Stimulated activated effector memory CD8-positive, alpha-beta T cell treated with anti-CD3 and anti-CD28 coated beads, Interleukin-12 subunit alpha, Interleukin-12 subunit beta, amount 100 ng/mL, for 72 hours (primary cell): ENCODE data around the gene DCAF5.

Experiments used
- ATAC-seq: fragments of 150-1000 bp; cut with Tn5 transposase; 2 replicates; pipeline ENCODE4 v1.10.0; 2021
- DNase-seq, 2 donors: peaks; one replicate each; pipeline ENCODE4 v3.0.0; 2021 to 2022; ENCODE audit warnings: low spot score in 2 of 2
- H3K27ac Mint-ChIP-seq: one replicate; pipeline ENCODE4 v1.8.0; 2022; ENCODE audit warnings: mild to moderate bottlenecking, mixed read lengths
- H3K36me3 Mint-ChIP-seq: one replicate; pipeline ENCODE4 v1.8.0; 2022; ENCODE audit warnings: mild to moderate bottlenecking, mixed read lengths
- H3K4me1 Mint-ChIP-seq: one replicate; pipeline ENCODE4 v1.8.0; 2022; ENCODE audit warnings: mixed read lengths
- H3K4me3 Mint-ChIP-seq: one replicate; pipeline ENCODE4 v1.8.0; 2022; ENCODE audit warnings: mild to moderate bottlenecking, mixed read lengths
- H3K9me3 Mint-ChIP-seq: one replicate; pipeline ENCODE4 v1.8.0; 2022; ENCODE audit warnings: mixed read lengths

The DCAF5 gene

GRCh38 chr14:69050240-69051184, 102.4 kb downstream of the DCAF5 start:
- H3K27ac Mint-ChIP-seq, result no peak overlapping the region
- no peaks in the 10 kb centered on the region for H3K9me3 Mint-ChIP-seq
- H3K4me3 Mint-ChIP-seq, result no peak overlapping the region
- ATAC-seq (no peak), DNase-seq (no peak)
- H3K4me1 Mint-ChIP-seq, result peaks cover 15% of the 10 kb centered on the region
- H3K36me3 Mint-ChIP-seq, result peaks cover 37% of the 10 kb centered on the region

GRCh38 chr14:69049675-69050074, 103.2 kb downstream of the DCAF5 start:
- no peaks in the 10 kb centered on the region for H3K9me3 Mint-ChIP-seq

GRCh38 chr14:69048456-69048855, 104.5 kb downstream of the DCAF5 start:
- ATAC-seq (no peak), DNase-seq (no peak)
- Mint-ChIP-seq H3K9me3 (no peaks in the 10 kb centered on the region), H3K36me3 (peaks cover 16% of the 10 kb centered on the region), H3K27ac (peak overlapping the region; percentile 65), H3K4me3 (no peak overlapping the region), H3K4me1 (peaks cover 13% of the 10 kb centered on the region)

More at GRCh38 chr14:69049675-69050074, 103.2 kb downstream of the DCAF5 start:
- Mint-ChIP-seq H3K27ac (no peak overlapping the region), H3K4me3 (no peak overlapping the region), H3K4me1 (peaks cover 11% of the 10 kb centered on the region), H3K36me3 (peaks cover 28% of the 10 kb centered on the region)
- ATAC-seq (no peak), DNase-seq (no peak)

- peak overlapping the region; percentile 74 for H3K27ac Mint-ChIP-seq
- H3K9me3 Mint-ChIP-seq, result no peaks in the 10 kb centered on the region
- H3K4me1 Mint-ChIP-seq, result peaks cover 10% of the 10 kb centered on the region
- ATAC-seq (no peak), DNase-seq (no peak)
- H3K36me3 Mint-ChIP-seq, result peaks cover 4% of the 10 kb centered on the region
- no peak overlapping the region for H3K4me3 Mint-ChIP-seq
Observed at GRCh38 chr14:69047255-69047654, 105.7 kb downstream of the DCAF5 start.

GRCh38 chr14:69046476-69046860, 106.5 kb downstream of the DCAF5 start:
- ATAC-seq (no peak), DNase-seq (no peak)
- Mint-ChIP-seq H3K9me3 (no peaks in the 10 kb centered on the region), H3K4me1 (peaks cover 7% of the 10 kb centered on the region), H3K27ac (no peak overlapping the region), H3K36me3 (no peaks in the 10 kb centered on the region), H3K4me3 (no peak overlapping the region)

- ATAC-seq (no peak), DNase-seq (no peak)
- H3K27ac Mint-ChIP-seq, result no peak overlapping the region
- H3K4me1 Mint-ChIP-seq, result peaks cover 7% of the 10 kb centered on the region
- H3K4me3 Mint-ChIP-seq, result no peak overlapping the region
- no peaks in the 10 kb centered on the region for H3K36me3 Mint-ChIP-seq
- H3K9me3 Mint-ChIP-seq, result no peaks in the 10 kb centered on the region
Observed at GRCh38 chr14:69045857-69046475, 107.0 kb downstream of the DCAF5 start.

GRCh38 chr14:69044965-69045555, 107.9 kb downstream of the DCAF5 start:
- H3K36me3 Mint-ChIP-seq, result no peaks in the 10 kb centered on the region
- no peaks in the 10 kb centered on the region for H3K9me3 Mint-ChIP-seq
- no peak for ATAC-seq
- no peak overlapping the region for H3K27ac Mint-ChIP-seq
- no peak overlapping the region for H3K4me3 Mint-ChIP-seq
- DNase-seq, result no peak
- peaks cover 7% of the 10 kb centered on the region for H3K4me1 Mint-ChIP-seq

GRCh38 chr14:69044296-69044695, 108.6 kb downstream of the DCAF5 start:
- H3K27ac Mint-ChIP-seq, result no peak overlapping the region
- H3K36me3 Mint-ChIP-seq, result no peaks in the 10 kb centered on the region
- H3K4me3 Mint-ChIP-seq, result no peak overlapping the region
- no peak for DNase-seq
- H3K4me1 Mint-ChIP-seq, result peaks cover 7% of the 10 kb centered on the region
- ATAC-seq, result peak; percentile 22
- H3K9me3 Mint-ChIP-seq, result no peaks in the 10 kb centered on the region

- DNase-seq, result no peak
- no peaks in the 10 kb centered on the region for H3K36me3 Mint-ChIP-seq
- no peak overlapping the region for H3K27ac Mint-ChIP-seq
- no peak overlapping the region for H3K4me3 Mint-ChIP-seq
- H3K9me3 Mint-ChIP-seq, result no peaks in the 10 kb centered on the region
- no peak for ATAC-seq
- H3K4me1 Mint-ChIP-seq, result peaks cover 7% of the 10 kb centered on the region
Observed at GRCh38 chr14:69043596-69044260, 109.2 kb downstream of the DCAF5 start.

- Mint-ChIP-seq H3K4me1 (peaks cover 7% of the 10 kb centered on the region), H3K4me3 (no peak overlapping the region), H3K9me3 (no peaks in the 10 kb centered on the region), H3K27ac (no peak overlapping the region), H3K36me3 (no peaks in the 10 kb centered on the region)
- no peak for ATAC-seq
- DNase-seq, result no peak
Observed at GRCh38 chr14:69042787-69043444, 110.0 kb downstream of the DCAF5 start.

GRCh38 chr14:69042299-69042698, 110.6 kb downstream of the DCAF5 start:
- Mint-ChIP-seq H3K4me1 (peaks cover 7% of the 10 kb centered on the region), H3K27ac (no peak overlapping the region), H3K4me3 (no peak overlapping the region), H3K9me3 (no peaks in the 10 kb centered on the region), H3K36me3 (no peaks in the 10 kb centered on the region)
- no peak for ATAC-seq
- no peak for DNase-seq

GRCh38 chr14:69041783-69042182, 111.1 kb downstream of the DCAF5 start:
- DNase-seq, result no peak
- Mint-ChIP-seq H3K4me1 (peaks cover 7% of the 10 kb centered on the region), H3K9me3 (no peaks in the 10 kb centered on the region), H3K4me3 (no peak overlapping the region), H3K36me3 (no peaks in the 10 kb centered on the region), H3K27ac (no peak overlapping the region)
- ATAC-seq, result no peak

- ATAC-seq (no peak), DNase-seq (no peak)
Observed at GRCh38 chr14:69040353-69040752, 112.6 kb downstream of the DCAF5 start.

GRCh38 chr14:69039288-69039628, 113.7 kb downstream of the DCAF5 start:
- Mint-ChIP-seq H3K27ac (no peak overlapping the region), H3K4me3 (no peak overlapping the region), H3K9me3 (no peaks in the 10 kb centered on the region), H3K4me1 (peaks cover 7% of the 10 kb centered on the region), H3K36me3 (no peaks in the 10 kb centered on the region)
- DNase-seq (no peak), ATAC-seq (no peak)

More at GRCh38 chr14:69040353-69040752, 112.6 kb downstream of the DCAF5 start:
- no peak overlapping the region for H3K27ac Mint-ChIP-seq
- H3K36me3 Mint-ChIP-seq, result no peaks in the 10 kb centered on the region
- H3K4me3 Mint-ChIP-seq, result no peak overlapping the region
- no peaks in the 10 kb centered on the region for H3K9me3 Mint-ChIP-seq
- peaks cover 7% of the 10 kb centered on the region for H3K4me1 Mint-ChIP-seq
